HG03558 (cell line): ENCODE measurements around the gene CAMK2N2.

Source experiments
- ATAC-seq: cut with Tn5 transposase; IDR thresholded peaks from one replicate; pipeline ENCODE4 v1.9.1; 2021; ENCODE audit warnings: moderate number of reproducible peaks; ENCODE audit not compliant: unreplicated experiment; ENCODE audit errors: extremely low read depth

Gene CAMK2N2

GRCh38 chr3:184261270-184261853 is at the start of gene CAMK2N2:
Gene CAMK2N2 (minus strand): TSS chr3:184261553. CDS start chr3:184261285, 268 bp downstream.
- no peak for ATAC-seq

GRCh38 chr3:184308744-184309143 is 47.4 kb upstream of the CAMK2N2 start:
- ATAC-seq = no peak

- ATAC-seq = no peak
Measured at GRCh38 chr3:184307915-184308314, 46.6 kb upstream of the CAMK2N2 start.

- ATAC-seq = no peak
Measured at GRCh38 chr3:184306341-184306972, 45.1 kb upstream of the CAMK2N2 start.

GRCh38 chr3:184305577-184305976 is 44.2 kb upstream of the CAMK2N2 start:
- no peak for ATAC-seq

GRCh38 chr3:184300378-184300720 is 39.0 kb upstream of the CAMK2N2 start:
- ATAC-seq = no peak

GRCh38 chr3:184299488-184300377 is 38.4 kb upstream of the CAMK2N2 start:
- no peak for ATAC-seq

GRCh38 chr3:184298759-184299487 is 37.6 kb upstream of the CAMK2N2 start, which contains the start of gene PSMD2:
Gene PSMD2 (plus strand): TSS chr3:184299241. CDS start chr3:184299267, 26 bp downstream.
- peak; percentile 81 for ATAC-seq

- ATAC-seq = no peak
Measured at GRCh38 chr3:184296616-184297015, 35.3 kb upstream of the CAMK2N2 start.

GRCh38 chr3:184295771-184296170 is 34.4 kb upstream of the CAMK2N2 start:
- ATAC-seq = no peak

GRCh38 chr3:184291738-184292445 is 30.5 kb upstream of the CAMK2N2 start:
- ATAC-seq = no peak

- ATAC-seq = no peak
Measured at GRCh38 chr3:184291044-184291737, 29.8 kb upstream of the CAMK2N2 start.

GRCh38 chr3:184290331-184290730 is 29.0 kb upstream of the CAMK2N2 start:
- no peak for ATAC-seq

GRCh38 chr3:184289426-184289938 is 28.1 kb upstream of the CAMK2N2 start:
- ATAC-seq = no peak

GRCh38 chr3:184284696-184285095 is 23.3 kb upstream of the CAMK2N2 start:
- no peak for ATAC-seq

GRCh38 chr3:184283681-184284080 is 22.3 kb upstream of the CAMK2N2 start:
- ATAC-seq = no peak

- ATAC-seq = no peak
Measured at GRCh38 chr3:184282941-184283340, 21.6 kb upstream of the CAMK2N2 start.

GRCh38 chr3:184277366-184277765 is 16.0 kb upstream of the CAMK2N2 start:
- ATAC-seq = no peak
